HG02852 (cell line): ENCODE data around the gene TBX3.
"Not testable (repeated sequence)": the region's sequence is repeated elsewhere in the genome, so short reads cannot be mapped to it uniquely, and the experiment has no call there.

ENCODE experiments used
- ATAC-seq: cut with Tn5 transposase; IDR thresholded peaks from one replicate; pipeline ENCODE4 v1.9.1; 2021; ENCODE audit warnings: mild to moderate bottlenecking, moderate library complexity; ENCODE audit not compliant: unreplicated experiment

The TBX3 gene

GRCh38 chr12:114684098-114684869, at the start of gene TBX3:
Gene TBX3 (minus strand): TSS chr12:114684175. CDS start chr12:114683200, 975 bp downstream.
- ATAC-seq, result no peak

- no peak for ATAC-seq
Observed at GRCh38 chr12:114732426-114733030, 48.6 kb upstream of the TBX3 start.

- no peak for ATAC-seq
Observed at GRCh38 chr12:114729731-114730130, 45.8 kb upstream of the TBX3 start.

- no peak for ATAC-seq
Observed at GRCh38 chr12:114726092-114726710, 42.2 kb upstream of the TBX3 start.

- ATAC-seq, result not testable (repeated sequence)
Observed at GRCh38 chr12:114722176-114722575, 38.2 kb upstream of the TBX3 start.

GRCh38 chr12:114721266-114721665, 37.3 kb upstream of the TBX3 start:
- ATAC-seq, result no peak

GRCh38 chr12:114713466-114714215, 29.7 kb upstream of the TBX3 start:
- ATAC-seq, result no peak

- no peak for ATAC-seq
Observed at GRCh38 chr12:114711689-114712152, 27.7 kb upstream of the TBX3 start.

- ATAC-seq, result no peak
Observed at GRCh38 chr12:114710151-114710550, 26.2 kb upstream of the TBX3 start.

- ATAC-seq, result no peak
Observed at GRCh38 chr12:114709112-114709511, 25.1 kb upstream of the TBX3 start.

GRCh38 chr12:114708598-114708997, 24.6 kb upstream of the TBX3 start:
- ATAC-seq, result not testable (repeated sequence)

GRCh38 chr12:114704096-114704495, 20.1 kb upstream of the TBX3 start:
- no peak for ATAC-seq

- no peak for ATAC-seq
Observed at GRCh38 chr12:114703060-114703493, 19.1 kb upstream of the TBX3 start.

- no peak for ATAC-seq
Observed at GRCh38 chr12:114702462-114702861, 18.5 kb upstream of the TBX3 start.

- ATAC-seq, result no peak
Observed at GRCh38 chr12:114701553-114701952, 17.6 kb upstream of the TBX3 start.

GRCh38 chr12:114701104-114701414, 17.1 kb upstream of the TBX3 start:
- ATAC-seq, result no peak

- no peak for ATAC-seq
Observed at GRCh38 chr12:114700392-114701103, 16.6 kb upstream of the TBX3 start.

- ATAC-seq, result no peak
Observed at GRCh38 chr12:114698566-114699163, 14.7 kb upstream of the TBX3 start.

- no peak for ATAC-seq
Observed at GRCh38 chr12:114697741-114698565, 14.0 kb upstream of the TBX3 start.
